ENCODE measurements around the gene JMJD1C. TPM values are rescaled to one million over a fixed set of nuclear protein-coding genes. Genes with fewer than 3 reads are reported as not detected.
"Not testable (repeated sequence)": the region's sequence is repeated elsewhere in the genome, so short reads cannot be mapped to it uniquely, and the experiment has no call there.

Gene JMJD1C
- total RNA-seq, 1 experiment from 2014 or later = 139 TPM

GRCh38 chr10:63494951-63495350 is 29.2 kb upstream of the JMJD1C start:
- DNase-seq = no peak
- Histone ChIP-seq H3K9ac (ENCODE audit: low read length) (no peak overlapping the region), H3K27me3 (ENCODE audit: low read length) (no peaks in the 10 kb centered on the region), H3K36me3 (ENCODE audit: low read depth, low read length) (peaks cover 4% of the 10 kb centered on the region; the same call in 1 of the 2 replicates), H3K9me3 (ENCODE audit: low read length) (no peaks in the 10 kb centered on the region), H3K4me1 (ENCODE audit: insufficient read depth, low read length) (peaks cover 31% of the 10 kb centered on the region), H3K9me2 (replicated peaks; ENCODE audit: low read length) (0 out of 2 replicates have a peak, but pooled peaks cover 3% of the 10 kb centered on the region), H3K4me3 (ENCODE audit: low read length) (no peak overlapping the region), H4K20me1 (ENCODE audit: low read length) (0 out of 2 replicates have a peak, but pooled peaks cover 5% of the 10 kb centered on the region), H3K79me2 (ENCODE audit: low read length) (peaks cover 93% of the 10 kb centered on the region), H3K4me2 (ENCODE audit: low read length) (no peak overlapping the region), H3F3A (ENCODE audit: low read length, unreplicated experiment) (peaks cover 5% of the 10 kb centered on the region), H3K27ac (ENCODE audit: low read length) (no peak overlapping the region), H2AFZ (ENCODE audit: low read length) (no peak overlapping the region)
- intact Hi-C loops (cut with micrococcal nuclease) = no loop called here
- TF ChIP-seq, protein P1, sequence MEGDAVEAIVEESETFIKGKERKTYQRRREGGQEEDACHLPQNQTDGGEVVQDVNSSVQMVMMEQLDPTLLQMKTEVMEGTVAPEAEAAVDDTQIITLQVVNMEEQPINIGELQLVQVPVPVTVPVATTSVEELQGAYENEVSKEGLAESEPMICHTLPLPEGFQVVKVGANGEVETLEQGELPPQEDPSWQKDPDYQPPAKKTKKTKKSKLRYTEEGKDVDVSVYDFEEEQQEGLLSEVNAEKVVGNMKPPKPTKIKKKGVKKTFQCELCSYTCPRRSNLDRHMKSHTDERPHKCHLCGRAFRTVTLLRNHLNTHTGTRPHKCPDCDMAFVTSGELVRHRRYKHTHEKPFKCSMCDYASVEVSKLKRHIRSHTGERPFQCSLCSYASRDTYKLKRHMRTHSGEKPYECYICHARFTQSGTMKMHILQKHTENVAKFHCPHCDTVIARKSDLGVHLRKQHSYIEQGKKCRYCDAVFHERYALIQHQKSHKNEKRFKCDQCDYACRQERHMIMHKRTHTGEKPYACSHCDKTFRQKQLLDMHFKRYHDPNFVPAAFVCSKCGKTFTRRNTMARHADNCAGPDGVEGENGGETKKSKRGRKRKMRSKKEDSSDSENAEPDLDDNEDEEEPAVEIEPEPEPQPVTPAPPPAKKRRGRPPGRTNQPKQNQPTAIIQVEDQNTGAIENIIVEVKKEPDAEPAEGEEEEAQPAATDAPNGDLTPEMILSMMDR (conservative IDR thresholded peaks at IDR 0.05; ENCODE audit: low read depth, low read length) = no peak
- TF ChIP-seq EZH2phosphoT487 (IDR thresholded peaks at IDR 0.05; ENCODE audit: borderline replicate concordance, low read length) (no peak), EZH2 (IDR thresholded peaks at IDR 0.05; ENCODE audit: low read length, unreplicated experiment) (no peak)
- ATAC-seq = no peak
- ChIA-PET CTCF (no interaction called here), POLR2A (ENCODE audit: unreplicated experiment) (interaction anchor here (0.6 to 0.7 kb wide), 3 partner anchors 20 to 137 kb away, joined by 3 to 6 read pairs (median 5); no protein-coding TSS in a partner anchor)
- BruUV-seq (replicated peaks) = no TSS peak

GRCh38 chr10:63493004-63493403 is 27.2 kb upstream of the JMJD1C start:
- no TSS peak for BruUV-seq (replicated peaks)
- Histone ChIP-seq H3F3A (ENCODE audit: low read length, unreplicated experiment) (peaks cover 5% of the 10 kb centered on the region), H3K9ac (ENCODE audit: low read length) (peak overlapping the region; percentile 64), H3K27ac (ENCODE audit: low read length) (peak overlapping the region; percentile 84), H3K9me2 (replicated peaks; ENCODE audit: low read length) (no peaks in the 10 kb centered on the region), H4K20me1 (ENCODE audit: low read length) (0 out of 2 replicates have a peak, but pooled peaks cover 5% of the 10 kb centered on the region), H3K4me1 (ENCODE audit: insufficient read depth, low read length) (peaks cover 26% of the 10 kb centered on the region), H3K4me3 (ENCODE audit: low read length) (peak overlapping the region; percentile 6; the same call in 1 of the 2 replicates), H3K4me2 (ENCODE audit: low read length) (peak overlapping the region; percentile 62), H2AFZ (ENCODE audit: low read length) (no peak overlapping the region), H3K36me3 (ENCODE audit: low read depth, low read length) (no peaks in the 10 kb centered on the region; the same call in 1 of the 2 replicates), H3K27me3 (ENCODE audit: low read length) (no peaks in the 10 kb centered on the region), H3K79me2 (ENCODE audit: low read length) (peaks cover 90% of the 10 kb centered on the region), H3K9me3 (ENCODE audit: low read length) (no peaks in the 10 kb centered on the region)
- ChIA-PET POLR2A (ENCODE audit: unreplicated experiment) (no interaction called here), CTCF (no interaction called here)
- DNase-seq = no peak
- intact Hi-C loops (cut with micrococcal nuclease) = no loop called here
- TF ChIP-seq EZH2 (IDR thresholded peaks at IDR 0.05; ENCODE audit: low read length, unreplicated experiment) (no peak), EZH2phosphoT487 (IDR thresholded peaks at IDR 0.05; ENCODE audit: borderline replicate concordance, low read length) (no peak)
- TF ChIP-seq, protein P1 (conservative IDR thresholded peaks at IDR 0.05; ENCODE audit: low read depth, low read length) = no peak
- ATAC-seq = no peak

- Histone ChIP-seq H3K4me1 (ENCODE audit: insufficient read depth, low read length) (peaks cover 23% of the 10 kb centered on the region), H3K4me2 (ENCODE audit: low read length) (peak overlapping the region; percentile 58), H3K27ac (ENCODE audit: low read length) (peak overlapping the region; percentile 84), H3K79me2 (ENCODE audit: low read length) (peaks cover 90% of the 10 kb centered on the region), H3K9ac (ENCODE audit: low read length) (peak overlapping the region; percentile 67)
- POLR2A ChIA-PET (ENCODE audit: unreplicated experiment) = interaction anchor here (0.6 kb wide), 1 partner anchor 134 kb away, joined by 5 read pairs; no protein-coding TSS in a partner anchor
- H3K9me3 ChIP-seq (ENCODE audit: low read length); H3K9me2 ChIP-seq (replicated peaks; ENCODE audit: low read length); H3F3A ChIP-seq (ENCODE audit: low read length, unreplicated experiment); H4K20me1 ChIP-seq (ENCODE audit: low read length); BruUV-seq (replicated peaks); H3K27me3 ChIP-seq (ENCODE audit: low read length); CTCF ChIA-PET; H3K36me3 ChIP-seq (ENCODE audit: low read depth, low read length); H2AFZ ChIP-seq (ENCODE audit: low read length); intact Hi-C loops (cut with micrococcal nuclease); H3K4me3 ChIP-seq (ENCODE audit: low read length): not testable (repeated sequence)
- ATAC-seq (peak; percentile 76), DNase-seq (peak; percentile 82)
Measured at GRCh38 chr10:63492317-63492690, 26.5 kb upstream of the JMJD1C start.

Measured in PC-3 (cell line).